ENCODE data around the gene KRT16.

DNA sequence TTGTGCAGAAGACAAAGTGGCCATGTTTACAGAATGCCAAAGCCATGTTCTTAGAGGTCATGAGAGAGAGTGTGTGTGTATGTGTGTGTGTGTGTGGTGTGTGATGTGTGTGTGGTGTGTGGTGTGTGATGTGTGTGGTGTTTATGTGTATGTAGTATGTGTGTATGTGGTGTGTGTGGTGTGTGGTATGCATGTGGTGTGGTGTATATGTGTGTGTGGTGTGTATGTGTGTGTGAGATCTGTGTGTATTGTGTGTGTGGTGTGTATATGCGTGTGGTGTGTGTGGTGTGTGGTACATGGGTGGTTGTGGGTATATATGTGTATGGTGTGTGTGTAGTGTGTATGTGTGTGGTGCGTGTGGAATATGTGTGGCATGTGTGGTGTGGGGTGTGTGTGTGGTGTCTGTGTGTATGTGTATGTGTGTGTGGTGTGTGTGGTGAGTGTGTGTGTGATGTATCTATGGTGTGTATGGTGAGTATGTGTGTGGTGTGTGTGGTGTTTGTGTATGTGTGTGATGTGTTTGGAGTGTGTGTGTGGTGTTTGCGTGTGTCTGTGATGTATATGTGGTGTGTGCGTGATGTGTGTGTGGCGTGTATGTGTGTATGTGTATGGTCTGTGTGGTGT, 20.0 kb upstream of the KRT16 start:
- no peak for TF ChIP-seq EGR1 (IDR thresholded peaks at IDR 0.05)
- TF ChIP-seq YY1 (IDR thresholded peaks at IDR 0.05; ENCODE audit: low read depth) = no peak
- TF ChIP-seq, protein P1, sequence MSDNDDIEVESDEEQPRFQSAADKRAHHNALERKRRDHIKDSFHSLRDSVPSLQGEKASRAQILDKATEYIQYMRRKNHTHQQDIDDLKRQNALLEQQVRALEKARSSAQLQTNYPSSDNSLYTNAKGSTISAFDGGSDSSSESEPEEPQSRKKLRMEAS (IDR thresholded peaks at IDR 0.05) = no peak
- TF ChIP-seq, protein P2, sequence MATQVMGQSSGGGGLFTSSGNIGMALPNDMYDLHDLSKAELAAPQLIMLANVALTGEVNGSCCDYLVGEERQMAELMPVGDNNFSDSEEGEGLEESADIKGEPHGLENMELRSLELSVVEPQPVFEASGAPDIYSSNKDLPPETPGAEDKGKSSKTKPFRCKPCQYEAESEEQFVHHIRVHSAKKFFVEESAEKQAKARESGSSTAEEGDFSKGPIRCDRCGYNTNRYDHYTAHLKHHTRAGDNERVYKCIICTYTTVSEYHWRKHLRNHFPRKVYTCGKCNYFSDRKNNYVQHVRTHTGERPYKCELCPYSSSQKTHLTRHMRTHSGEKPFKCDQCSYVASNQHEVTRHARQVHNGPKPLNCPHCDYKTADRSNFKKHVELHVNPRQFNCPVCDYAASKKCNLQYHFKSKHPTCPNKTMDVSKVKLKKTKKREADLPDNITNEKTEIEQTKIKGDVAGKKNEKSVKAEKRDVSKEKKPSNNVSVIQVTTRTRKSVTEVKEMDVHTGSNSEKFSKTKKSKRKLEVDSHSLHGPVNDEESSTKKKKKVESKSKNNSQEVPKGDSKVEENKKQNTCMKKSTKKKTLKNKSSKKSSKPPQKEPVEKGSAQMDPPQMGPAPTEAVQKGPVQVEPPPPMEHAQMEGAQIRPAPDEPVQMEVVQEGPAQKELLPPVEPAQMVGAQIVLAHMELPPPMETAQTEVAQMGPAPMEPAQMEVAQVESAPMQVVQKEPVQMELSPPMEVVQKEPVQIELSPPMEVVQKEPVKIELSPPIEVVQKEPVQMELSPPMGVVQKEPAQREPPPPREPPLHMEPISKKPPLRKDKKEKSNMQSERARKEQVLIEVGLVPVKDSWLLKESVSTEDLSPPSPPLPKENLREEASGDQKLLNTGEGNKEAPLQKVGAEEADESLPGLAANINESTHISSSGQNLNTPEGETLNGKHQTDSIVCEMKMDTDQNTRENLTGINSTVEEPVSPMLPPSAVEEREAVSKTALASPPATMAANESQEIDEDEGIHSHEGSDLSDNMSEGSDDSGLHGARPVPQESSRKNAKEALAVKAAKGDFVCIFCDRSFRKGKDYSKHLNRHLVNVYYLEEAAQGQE (IDR thresholded peaks at IDR 0.05; ENCODE audit: low read depth) = no peak
- no peak for TF ChIP-seq FOXM1 (IDR thresholded peaks at IDR 0.05; ENCODE audit: borderline replicate concordance, low read depth)
